ENCODE results near the gene CAMTA1. TPM values are rescaled to one million over a fixed set of nuclear protein-coding genes. Genes with fewer than 3 reads are reported as not detected.
"Not testable (repeated sequence)": the region's sequence is repeated elsewhere in the genome, so short reads cannot be mapped to it uniquely, and the experiment has no call there.

CAMTA1 gene
- total RNA-seq, 1 experiment from 2014 or later, result 82.2 TPM

GRCh38 chr1:6807782-6808181 is 22.5 kb downstream of the CAMTA1 start:
- ChIA-PET CTCF (no interaction called here), POLR2A (interaction anchor here (0.6 kb wide), 1 partner anchor 570 kb away, joined by 3 read pairs; no protein-coding TSS in a partner anchor)
- intact Hi-C loops (cut with micrococcal nuclease; ENCODE audit: unreplicated experiment) (loop anchor here (10.0 kb wide), 1 partner anchor 57 kb away; no protein-coding TSS in a partner anchor), in situ Hi-C loops (cut with HindIII; ENCODE audit: low pct_unique_long_range_greater_than_20kb, low sequenced_read_pairs) (no loop called here)
- H3K4me1 ChIP-seq (ENCODE audit: control insufficient read depth, insufficient read depth, low read length), result peaks cover 7% of the 10 kb centered on the region
- H3K27ac ChIP-seq (ENCODE audit: low read length), result no peak overlapping the region
- no TSS peak for BruUV-seq (replicated peaks)
- TF ChIP-seq POLR2AphosphoS5 (IDR thresholded peaks at IDR 0.05; ENCODE audit: low read depth, low read length), result no peak
- no peak for TF ChIP-seq REST (IDR thresholded peaks at IDR 0.05; ENCODE audit: insufficient read depth in 1 of 2, low read depth in 2 of 2, low read length in 1 of 2)
- no peak for TF ChIP-seq CTCF (IDR thresholded peaks at IDR 0.05)
- TF ChIP-seq SIN3A (IDR thresholded peaks at IDR 0.05; ENCODE audit: borderline replicate concordance, insufficient read depth, low read depth, low read length), result no peak
- no peak for TF ChIP-seq TCF7L2 (IDR thresholded peaks at IDR 0.05; ENCODE audit: low read depth, low read length)
- H3K4me3 ChIP-seq (ENCODE audit: low read depth in 2 of 2, low read length in 2 of 2), result no peak overlapping the region
- H3K27me3 ChIP-seq (ENCODE audit: control insufficient read depth, insufficient read depth, low read length), result no peaks in the 10 kb centered on the region
- DNase-seq (ENCODE audit: low read depth, low spot score), result no peak
- no peaks in the 10 kb centered on the region for H3K9me3 ChIP-seq (ENCODE audit: control insufficient read depth, insufficient read depth, low read depth, low read length)
- H3K36me3 ChIP-seq (ENCODE audit: control insufficient read depth, insufficient read depth, low read length), result no peaks in the 10 kb centered on the region
- ATAC-seq, result no peak

GRCh38 chr1:6809461-6809860 is 24.2 kb downstream of the CAMTA1 start:
- Histone ChIP-seq H3K36me3 (ENCODE audit: control insufficient read depth, insufficient read depth, low read length) (no peaks in the 10 kb centered on the region), H3K4me3 (ENCODE audit: low read depth in 2 of 2, low read length in 2 of 2) (no peak overlapping the region), H3K9me3 (ENCODE audit: control insufficient read depth, insufficient read depth, low read depth, low read length) (no peaks in the 10 kb centered on the region), H3K27ac (ENCODE audit: low read length) (no peak overlapping the region), H3K4me1 (ENCODE audit: control insufficient read depth, insufficient read depth, low read length) (no peaks in the 10 kb centered on the region), H3K27me3 (ENCODE audit: control insufficient read depth, insufficient read depth, low read length) (no peaks in the 10 kb centered on the region)
- no peak for DNase-seq (ENCODE audit: low read depth, low spot score)
- intact Hi-C loops (cut with micrococcal nuclease; ENCODE audit: unreplicated experiment) (loop anchor here (10.0 kb wide), 1 partner anchor 55 kb away; no protein-coding TSS in a partner anchor), in situ Hi-C loops (cut with HindIII; ENCODE audit: low pct_unique_long_range_greater_than_20kb, low sequenced_read_pairs) (no loop called here)
- TF ChIP-seq TCF7L2 (IDR thresholded peaks at IDR 0.05; ENCODE audit: low read depth, low read length) (no peak), SIN3A (IDR thresholded peaks at IDR 0.05; ENCODE audit: borderline replicate concordance, insufficient read depth, low read depth, low read length) (no peak), CTCF (IDR thresholded peaks at IDR 0.05) (no peak), REST (IDR thresholded peaks at IDR 0.05; ENCODE audit: insufficient read depth in 1 of 2, low read depth in 2 of 2, low read length in 1 of 2) (no peak), POLR2AphosphoS5 (IDR thresholded peaks at IDR 0.05; ENCODE audit: low read depth, low read length) (no peak)
- ATAC-seq, result no peak
- ChIA-PET POLR2A (no interaction called here), CTCF (no interaction called here)
- BruUV-seq (replicated peaks), result no TSS peak

GRCh38 chr1:6810146-6810734 is 25.0 kb downstream of the CAMTA1 start:
- H3K4me1 ChIP-seq (ENCODE audit: control insufficient read depth, insufficient read depth, low read length); CTCF ChIA-PET; H3K27ac ChIP-seq (ENCODE audit: low read length); DNase-seq (ENCODE audit: low read depth, low spot score); BruUV-seq (replicated peaks); H3K9me3 ChIP-seq (ENCODE audit: control insufficient read depth, insufficient read depth, low read depth, low read length); in situ Hi-C loops (cut with HindIII; ENCODE audit: low pct_unique_long_range_greater_than_20kb, low sequenced_read_pairs); ATAC-seq; H3K36me3 ChIP-seq (ENCODE audit: control insufficient read depth, insufficient read depth, low read length); POLR2A ChIA-PET; H3K4me3 ChIP-seq (ENCODE audit: low read depth in 2 of 2, low read length in 2 of 2); H3K27me3 ChIP-seq (ENCODE audit: control insufficient read depth, insufficient read depth, low read length): not testable (repeated sequence)
- intact Hi-C loops (cut with micrococcal nuclease; ENCODE audit: unreplicated experiment), result loop anchor here (10.0 kb wide), 1 partner anchor 75 kb away; no protein-coding TSS in a partner anchor
